GF-D8 (cell line): Measurements from ENCODE around the gene SCN2B.
A peak's percentile ranks its signal among the peaks of the same experiment; 100 is the strongest.
"Not testable (repeated sequence)": the region's sequence is repeated elsewhere in the genome, so short reads cannot be mapped to it uniquely, and the experiment has no call there.

Experiments used
- DNase-seq: peaks from one replicate; lab custom pipeline; 2025; lab: John Stamatoyannopoulos, UW

SCN2B gene

DNA sequence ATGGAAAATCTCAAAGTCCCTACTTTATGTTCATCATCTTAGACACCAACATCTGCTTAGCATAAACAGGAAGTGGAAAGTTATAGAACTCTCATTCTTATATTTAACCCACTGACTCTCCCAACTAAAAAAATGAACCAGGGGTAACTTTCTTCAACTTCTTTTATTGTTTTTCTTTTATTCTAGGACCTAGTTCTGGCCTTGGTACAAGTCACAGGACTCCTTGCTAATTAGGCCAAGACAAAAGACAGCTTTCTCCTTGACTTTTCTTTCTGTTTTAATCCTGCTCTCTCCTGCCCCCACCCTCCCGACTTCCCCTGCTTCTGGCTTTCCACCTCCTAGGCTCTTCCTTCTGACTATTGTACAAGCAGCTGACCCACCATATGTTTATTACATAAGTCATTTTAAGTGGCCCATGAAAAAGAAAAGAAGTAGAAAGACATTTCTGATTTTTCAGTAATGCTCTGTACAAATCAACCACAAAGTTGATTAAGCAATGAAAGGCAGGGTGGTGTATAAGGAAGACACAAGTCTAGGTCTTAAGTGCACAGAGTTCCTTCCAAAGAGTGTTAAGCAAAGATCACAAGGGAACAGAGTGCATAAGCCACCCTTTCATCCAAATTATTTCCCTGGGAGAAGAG, 30.1 kb upstream of the SCN2B start:
- DNase-seq, result peak; percentile 89

DNA sequence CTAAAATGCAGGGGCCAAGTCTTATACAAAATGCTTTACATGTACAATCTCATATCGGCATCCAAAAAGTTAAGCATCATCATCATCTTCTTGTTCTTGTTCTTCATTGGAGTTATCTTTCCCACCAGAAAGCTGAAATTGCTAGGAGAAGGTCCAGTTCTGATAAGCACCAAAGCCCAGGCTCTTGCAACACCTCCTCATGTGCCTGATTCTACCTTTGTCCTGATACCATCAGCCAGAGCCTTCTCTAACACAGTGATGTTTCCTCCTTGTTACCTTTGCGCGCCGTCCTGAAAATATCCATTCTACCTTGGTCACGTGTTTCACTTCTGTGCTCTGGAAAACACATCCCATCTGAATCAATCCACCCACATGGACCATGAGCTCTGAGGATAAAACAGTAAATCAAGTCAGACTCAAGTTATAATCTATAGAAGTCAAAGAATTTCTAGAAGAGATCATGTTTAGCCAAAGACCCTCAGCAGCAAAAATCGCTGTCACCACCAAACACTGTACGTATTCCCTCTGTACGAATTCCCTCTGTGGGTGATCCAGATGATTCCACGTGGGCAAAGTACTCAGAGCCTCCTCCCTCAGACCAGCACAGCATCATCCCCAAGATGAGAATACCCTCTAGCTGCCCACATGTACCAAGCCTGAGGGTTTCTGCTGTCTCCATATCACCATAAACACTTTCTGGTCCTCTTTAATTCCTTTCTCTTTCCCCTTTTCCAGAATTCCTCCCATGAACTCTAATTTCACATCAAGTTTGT, 29.4 kb upstream of the SCN2B start:
- no peak for DNase-seq

- DNase-seq, result peak; percentile 41
Observed at GRCh38 chr11:118202599-118203422, 26.4 kb upstream of the SCN2B start.

- no peak for DNase-seq
Observed at GRCh38 chr11:118201966-118202365, 25.5 kb upstream of the SCN2B start.

GRCh38 chr11:118200901-118201680, 24.7 kb upstream of the SCN2B start:
- DNase-seq, result no peak

DNA sequence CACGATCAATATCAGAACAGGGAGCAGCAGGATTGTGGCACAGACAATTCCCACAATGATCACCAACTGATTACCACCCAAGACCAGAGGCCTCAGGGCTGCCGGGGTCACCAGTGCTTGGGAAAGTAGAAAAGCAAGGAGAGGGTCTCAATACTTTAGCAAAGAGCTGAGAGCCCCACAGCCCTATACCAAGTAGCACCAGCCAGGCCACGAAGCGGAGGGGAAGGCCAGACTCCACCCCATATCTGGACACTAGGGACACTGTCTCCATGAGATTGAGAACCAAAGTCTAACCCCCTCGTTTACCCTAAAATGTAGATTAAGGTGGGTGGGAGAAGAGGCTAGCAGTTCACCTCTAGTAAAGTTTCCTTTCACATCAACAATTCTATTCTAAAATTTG, 24.1 kb upstream of the SCN2B start:
- no peak for DNase-seq

- no peak for DNase-seq
Observed at GRCh38 chr11:118199135-118199534, 22.7 kb upstream of the SCN2B start.

DNA sequence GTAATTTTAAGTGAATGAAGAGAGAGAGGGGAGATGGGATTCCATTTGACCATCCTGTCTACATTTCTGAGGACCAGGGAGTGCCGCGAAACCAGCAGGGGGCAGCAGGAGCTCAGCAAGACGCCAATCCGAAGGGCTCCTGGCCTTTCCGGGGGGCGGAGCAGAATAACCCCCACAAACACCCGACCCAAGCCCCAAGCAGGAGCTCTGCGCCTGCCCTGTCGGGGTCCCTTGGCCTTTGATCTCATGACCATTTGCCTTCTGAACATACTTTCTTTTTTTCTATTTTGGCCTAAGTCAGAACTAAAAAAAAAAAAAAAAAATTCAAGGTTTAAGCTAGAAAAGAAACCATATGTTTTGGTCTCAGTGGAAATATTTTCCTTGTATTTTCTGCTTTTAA, 21.9 kb upstream of the SCN2B start:
- peak; percentile 60 for DNase-seq

DNA sequence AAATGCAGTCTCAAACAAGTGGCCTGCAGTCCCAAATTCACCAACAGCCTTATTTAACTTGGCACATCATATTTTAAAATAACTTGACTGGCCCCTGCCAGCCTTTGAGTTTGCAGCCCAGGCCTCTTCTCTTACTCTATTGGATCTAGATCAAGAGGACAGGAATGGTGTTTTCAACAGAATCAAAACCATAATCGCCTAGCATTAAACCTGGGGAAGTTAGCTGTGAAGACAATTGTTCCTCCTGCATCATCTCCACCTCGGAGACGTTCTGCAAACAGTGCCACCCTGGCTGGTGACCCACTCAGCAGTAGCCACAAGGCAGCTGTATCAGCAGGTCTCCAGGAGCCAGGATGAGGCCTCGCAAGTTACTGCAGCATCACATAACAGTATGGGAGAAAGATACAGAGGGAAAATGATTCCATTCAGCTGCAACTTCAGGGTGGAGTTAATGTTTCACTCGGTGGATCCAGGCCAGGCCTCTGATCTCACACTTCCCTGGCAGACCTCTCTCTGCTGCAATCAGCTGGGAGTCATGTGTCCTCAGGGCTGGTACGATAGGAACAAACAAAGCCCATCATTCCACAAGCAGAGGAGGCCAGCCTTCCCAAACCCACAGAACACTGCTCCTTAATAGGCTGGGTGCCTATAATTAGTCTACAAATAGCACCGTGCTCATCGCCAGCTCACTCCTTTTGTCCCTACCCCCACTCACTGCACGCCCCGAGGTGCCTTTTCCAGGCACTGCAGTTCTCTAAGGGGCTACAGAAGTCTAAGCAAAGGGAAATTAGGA, 18.6 kb upstream of the SCN2B start:
- no peak for DNase-seq

GRCh38 chr11:118193910-118194566, 17.6 kb upstream of the SCN2B start:
- no peak for DNase-seq

- DNase-seq, result not testable (repeated sequence)
Observed at GRCh38 chr11:118192817-118193216, 16.4 kb upstream of the SCN2B start.

- DNase-seq, result not testable (repeated sequence)
Observed at GRCh38 chr11:118190942-118191506, 14.6 kb upstream of the SCN2B start.

DNA sequence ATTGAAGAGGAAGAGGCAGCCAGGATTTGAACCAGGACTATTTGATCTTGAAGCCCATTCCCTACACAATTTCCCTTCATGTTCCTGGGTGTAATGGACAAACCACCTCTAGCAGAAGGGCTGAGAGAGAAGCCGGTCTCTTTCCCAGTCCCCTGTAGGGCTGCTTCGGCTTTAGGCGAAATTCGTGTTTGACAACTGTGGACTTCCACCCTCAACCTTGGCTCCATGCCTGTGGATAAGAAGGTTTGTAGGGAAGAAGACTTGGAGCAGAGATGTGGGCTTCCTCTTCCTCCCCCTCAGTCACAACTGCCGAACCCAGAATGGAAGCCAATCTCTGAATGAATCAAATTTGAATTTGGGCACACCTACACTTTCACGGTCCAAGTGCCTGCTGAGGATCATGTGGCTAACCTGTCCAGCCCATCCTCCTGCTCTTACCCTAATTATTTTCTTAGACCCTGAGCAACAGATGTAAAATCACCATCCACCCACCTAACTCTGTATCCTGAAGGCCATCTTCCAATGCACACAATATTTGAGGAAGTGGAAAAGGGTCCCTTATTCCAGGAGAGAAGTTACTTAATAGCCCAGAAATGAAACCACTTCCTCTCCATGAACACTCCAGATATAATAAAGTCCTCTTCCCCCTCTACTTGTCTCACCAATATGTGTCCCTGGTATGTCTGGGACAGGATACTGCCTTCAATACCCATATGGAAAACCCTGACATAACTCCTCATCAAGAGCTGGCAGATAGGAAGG, 10.1 kb upstream of the SCN2B start:
- DNase-seq, result peak; percentile 67

DNA sequence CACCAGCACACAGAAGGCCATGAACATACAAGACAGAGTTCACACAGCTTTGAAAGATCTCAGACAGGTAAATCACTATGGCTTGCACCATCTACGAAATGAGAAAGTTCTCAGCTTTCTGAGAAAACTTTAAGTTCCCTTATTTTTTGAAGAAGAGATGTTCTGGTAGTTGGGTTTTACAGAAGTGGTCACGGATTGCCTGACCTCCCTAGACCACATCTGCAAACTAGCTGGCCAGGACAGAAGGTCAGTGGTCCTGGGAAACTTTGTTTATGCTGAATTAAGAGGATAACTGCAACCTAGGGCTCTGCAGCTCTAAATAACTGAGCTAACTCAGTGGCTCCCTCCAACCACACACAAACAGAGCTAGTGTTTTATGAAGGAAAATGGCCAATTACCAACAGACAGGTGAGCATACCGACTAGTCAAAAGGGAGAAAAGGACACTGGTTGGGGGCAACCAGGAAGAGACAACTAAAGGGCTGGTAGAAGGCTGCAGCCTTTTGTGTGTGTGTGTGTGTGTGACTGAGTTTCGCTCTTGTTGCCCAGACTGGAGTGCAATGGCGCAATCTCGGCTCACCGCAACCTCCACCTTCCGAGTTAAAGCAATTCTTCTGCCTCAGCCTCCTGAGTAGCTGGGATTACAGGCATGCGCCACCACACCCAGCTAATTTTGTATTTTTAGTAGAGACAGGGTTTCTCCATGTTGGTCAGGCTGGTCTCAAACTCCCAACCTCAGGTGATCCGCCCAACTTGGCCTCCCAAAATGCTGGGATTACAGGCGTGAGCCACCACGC, 8.5 kb upstream of the SCN2B start:
- DNase-seq, result no peak

GRCh38 chr11:118183691-118184090, 7.3 kb upstream of the SCN2B start:
- DNase-seq, result not testable (repeated sequence)

DNA sequence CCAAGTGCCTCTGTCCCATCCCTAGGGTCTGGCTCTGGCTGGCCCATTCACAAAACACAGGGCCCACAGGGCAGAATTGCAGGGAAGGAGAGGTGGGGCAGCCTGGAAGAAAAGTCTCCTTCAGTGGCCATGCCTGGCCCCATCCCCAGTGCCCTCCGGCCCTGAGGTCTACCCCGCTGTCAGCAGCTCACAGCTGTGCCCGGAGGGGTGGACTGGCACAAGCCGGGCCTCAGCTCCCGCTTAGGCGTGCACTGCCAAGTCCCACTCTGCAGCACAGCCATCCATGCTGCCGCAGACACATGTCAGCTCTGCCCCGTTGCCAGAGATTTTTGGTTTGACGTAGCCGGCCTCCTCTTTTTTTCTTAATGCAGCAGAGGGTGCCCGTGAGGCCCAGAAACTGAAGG, 3.9 kb upstream of the SCN2B start:
- DNase-seq, result no peak

GRCh38 chr11:118176778-118177134, 317 bp upstream of the SCN2B start:
- no peak for DNase-seq

GRCh38 chr11:118175031-118175992, 1.1 kb downstream of the SCN2B start:
- DNase-seq, result no peak
